ENCODE data around the gene NME3. TPM values are rescaled to one million over a fixed set of nuclear protein-coding genes. Genes with fewer than 3 reads are reported as not detected.
A peak's percentile ranks its signal among the peaks of the same experiment; 100 is the strongest.

Gene NME3
- total and polyA plus RNA-seq, 4 experiments from 2014 or later: 64.1 to 88.6 (median 77.3) TPM

GRCh38 chr16:1772362-1772907 lies 1.1 kb upstream of the NME3 start, which contains the start of gene EME2:
EME2 (plus strand) TSS chr16:1772810; CDS start chr16:1773228, 418 bp downstream.
- intact Hi-C loops (cut with micrococcal nuclease): loop anchor here (2.0 to 5.0 kb wide), 2 partner anchors 54 to 760 kb away; partner anchors contain the start of genes CEMP1, FAHD1 and HAGH
- Mint-ChIP-seq H3K27me3 (no peaks in the 10 kb centered on the region), H3K36me3 (peaks cover 4 to 21% of the 10 kb centered on the region in 2 donors), H3K4me3 (peak within 1 kb of the TSS; percentile 85 to 98 (median 96)), H3K27ac (peak within 1 kb of the TSS; percentile 90 to 97 (median 95)), H3K4me1 (peaks cover 11 to 32% (median 15%) of the 10 kb centered on the region in 4 donors), H3K9me3 (no peaks in the 10 kb centered on the region)
- Histone ChIP-seq H3K36me3 (ENCODE audit: insufficient read depth, low read length) (peaks cover 5% of the 10 kb centered on the region), H3K9me3 (ENCODE audit: control insufficient read depth in 1 of 2, low read length in 2 of 2) (no peaks in the 10 kb centered on the region), H3K27ac (ENCODE audit: low read depth, low read length) (peak within 1 kb of the TSS; percentile 72), H3K4me1 (ENCODE audit: insufficient read depth, low read length) (peaks cover 29% of the 10 kb centered on the region), H3K27me3 (ENCODE audit: insufficient read depth, low read length) (no peaks in the 10 kb centered on the region), H3K4me3 (ENCODE audit: low read length in 2 of 2) (peak within 1 kb of the TSS; percentile 45 to 88)
- DNase-seq: peak; percentile 38 to 69 (median 54)
- ChIA-PET CTCF (ENCODE audit: partially characterized antibody) (interaction anchor here (2.3 kb wide), 1 partner anchor 10 kb away, joined by 16 read pairs; the partner anchor contains the start of genes NUBP2 and SPSB3), POLR2A (ENCODE audit: partially characterized antibody) (interaction anchor here (0.8 to 11.4 kb wide), 13 partner anchors 8 to 1006 kb away, joined by 3 to 185 read pairs (median 4); partner anchors contain the start of genes FAHD1, HAGH, JPT2 and MAPK8IP3)

GRCh38 chr16:1771864-1772361 lies 570 bp upstream of the NME3 start:
- POLR2A ChIA-PET (ENCODE audit: partially characterized antibody): interaction anchor here (1.0 to 11.4 kb wide), 13 partner anchors 8 to 1006 kb away, joined by 3 to 185 read pairs (median 4); partner anchors contain the start of genes FAHD1, HAGH, MAPK8IP3 and NUBP2
- H3K36me3 ChIP-seq (ENCODE audit: insufficient read depth, low read length): peaks cover 5% of the 10 kb centered on the region
- H3K4me1 ChIP-seq (ENCODE audit: insufficient read depth, low read length): peaks cover 29% of the 10 kb centered on the region
- no peaks in the 10 kb centered on the region for H3K27me3 ChIP-seq (ENCODE audit: insufficient read depth, low read length)
- peaks cover 11 to 32% (median 15%) of the 10 kb centered on the region in 4 donors for H3K4me1 Mint-ChIP-seq
- H3K27ac ChIP-seq (ENCODE audit: low read depth, low read length): peak overlapping the region; percentile 72
- H3K9me3 Mint-ChIP-seq: no peaks in the 10 kb centered on the region
- no peaks in the 10 kb centered on the region for H3K27me3 Mint-ChIP-seq
- DNase-seq: no peak
- peak overlapping the region; percentile 85 to 98 (median 96) for H3K4me3 Mint-ChIP-seq
- H3K9me3 ChIP-seq (ENCODE audit: control insufficient read depth in 1 of 2, low read length in 2 of 2): no peaks in the 10 kb centered on the region
- peak overlapping the region; percentile 45 to 88 for H3K4me3 ChIP-seq (ENCODE audit: low read length in 2 of 2)
- CTCF ChIA-PET (ENCODE audit: partially characterized antibody): interaction anchor here (2.3 kb wide), 1 partner anchor 11 kb away, joined by 16 read pairs; the partner anchor contains the start of genes NUBP2 and SPSB3
- H3K27ac Mint-ChIP-seq: peak overlapping the region; percentile 90 to 97 (median 95)
- intact Hi-C loops (cut with micrococcal nuclease): loop anchor here (2.0 to 5.0 kb wide), 3 partner anchors 55 to 760 kb away; partner anchors contain the start of genes CEMP1, FAHD1, HAGH and MAPK8IP3
- peaks cover 4 to 26% of the 10 kb centered on the region in 2 donors for H3K36me3 Mint-ChIP-seq

DNA sequence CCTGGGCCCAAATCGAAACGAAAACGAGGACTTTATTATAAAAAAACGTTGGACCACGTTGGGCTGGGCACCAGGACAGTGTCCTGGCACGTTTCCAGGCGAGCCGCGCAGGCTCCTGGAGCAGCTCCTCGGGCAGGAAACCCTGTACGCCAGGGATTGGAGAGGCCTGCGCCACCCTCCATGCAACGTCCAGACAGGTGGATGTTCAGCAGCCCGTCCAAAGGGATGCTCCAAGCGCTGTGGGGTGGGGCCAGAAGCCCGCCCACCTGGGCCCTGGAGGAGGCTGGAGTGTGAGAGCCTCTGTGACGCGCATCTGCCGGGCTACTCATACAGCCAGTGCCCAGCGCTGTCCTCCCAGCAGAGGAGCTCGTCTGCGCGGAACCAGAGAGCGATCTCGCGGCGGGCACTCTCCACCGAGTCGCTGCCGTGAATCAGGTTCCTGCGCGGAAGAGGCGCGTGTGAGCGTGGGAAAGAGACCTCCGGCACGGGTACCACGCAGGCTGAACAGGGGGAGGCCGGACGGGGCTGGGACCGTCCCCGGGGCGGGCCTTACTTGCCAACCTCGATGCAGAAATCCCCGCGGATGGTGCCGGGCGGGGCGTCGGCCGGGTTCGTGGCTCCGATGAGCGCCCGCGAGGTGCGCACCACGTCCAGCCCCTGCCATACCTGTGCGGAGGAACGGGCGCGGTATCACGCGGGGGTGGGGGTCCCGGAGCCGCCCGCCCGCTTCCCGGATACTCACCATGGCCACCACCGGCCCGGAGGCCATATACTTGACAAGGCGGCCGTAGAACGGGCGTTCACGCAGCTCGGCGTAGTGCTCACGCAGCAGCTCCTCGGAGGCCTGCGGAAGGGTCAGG lies 785 bp downstream of the NME3 start:
- Mint-ChIP-seq H3K36me3 (peaks cover 4 to 22% of the 10 kb centered on the region in 2 donors), H3K27ac (peak overlapping the region; percentile 50 to 82 (median 68)), H3K27me3 (no peaks in the 10 kb centered on the region), H3K4me3 (peak overlapping the region; percentile 69 to 85 (median 76)), H3K4me1 (peaks cover 9 to 32% (median 15%) of the 10 kb centered on the region in 4 donors), H3K9me3 (no peaks in the 10 kb centered on the region)
- Histone ChIP-seq H3K36me3 (ENCODE audit: insufficient read depth, low read length) (no peaks in the 10 kb centered on the region), H3K4me1 (ENCODE audit: insufficient read depth, low read length) (peaks cover 29% of the 10 kb centered on the region), H3K27ac (ENCODE audit: low read depth, low read length) (peak overlapping the region; percentile 72), H3K4me3 (ENCODE audit: low read length in 2 of 2) (peak overlapping the region in 1 of 2 donors; percentile 45), H3K27me3 (ENCODE audit: insufficient read depth, low read length) (no peaks in the 10 kb centered on the region), H3K9me3 (ENCODE audit: control insufficient read depth in 1 of 2, low read length in 2 of 2) (no peaks in the 10 kb centered on the region)
- DNase-seq: peak; percentile 38 to 76 (median 48)
- intact Hi-C loops (cut with micrococcal nuclease): loop anchor here (2.0 to 5.0 kb wide), 2 partner anchors 64 to 762 kb away; partner anchors contain the start of genes CEMP1 and MAPK8IP3
- ChIA-PET CTCF (ENCODE audit: partially characterized antibody) (no interaction called here), POLR2A (ENCODE audit: partially characterized antibody) (interaction anchor here (1.6 to 11.4 kb wide), 6 partner anchors 10 to 160 kb away, joined by 4 to 185 read pairs (median 24); partner anchors contain the start of genes FAHD1, HAGH, MAPK8IP3 and NUBP2)

GRCh38 chr16:1769402-1770300 lies 1.7 kb downstream of the NME3 start:
- CTCF ChIA-PET (ENCODE audit: partially characterized antibody): no interaction called here
- Mint-ChIP-seq H3K4me1 (peaks cover 9 to 26% (median 15%) of the 10 kb centered on the region in 4 donors), H3K36me3 (peaks cover 4 to 28% of the 10 kb centered on the region in 2 donors), H3K4me3 (peak overlapping the region; percentile 69 to 85 (median 76)), H3K27me3 (no peaks in the 10 kb centered on the region), H3K27ac (peak overlapping the region; percentile 29 to 82 (median 68)), H3K9me3 (no peaks in the 10 kb centered on the region)
- Histone ChIP-seq H3K4me1 (ENCODE audit: insufficient read depth, low read length) (peaks cover 25% of the 10 kb centered on the region), H3K27ac (ENCODE audit: low read depth, low read length) (peak overlapping the region; percentile 72), H3K4me3 (ENCODE audit: low read length in 2 of 2) (no peak overlapping the region), H3K9me3 (ENCODE audit: control insufficient read depth in 1 of 2, low read length in 2 of 2) (no peaks in the 10 kb centered on the region), H3K36me3 (ENCODE audit: insufficient read depth, low read length) (peaks cover 8% of the 10 kb centered on the region), H3K27me3 (ENCODE audit: insufficient read depth, low read length) (no peaks in the 10 kb centered on the region)
- intact Hi-C loops (cut with micrococcal nuclease): loop anchor here (2.0 to 5.0 kb wide), 2 partner anchors 63 to 763 kb away; partner anchors contain the start of genes CEMP1 and MAPK8IP3
- no peak for DNase-seq
- POLR2A ChIA-PET (ENCODE audit: partially characterized antibody): interaction anchor here (1.1 to 11.4 kb wide), 5 partner anchors 9 to 406 kb away, joined by 3 to 185 read pairs (median 36); partner anchors contain the start of genes FAHD1, HAGH, MAPK8IP3 and NUBP2

- H3K4me1 ChIP-seq (ENCODE audit: insufficient read depth, low read length): peaks cover 17% of the 10 kb centered on the region
- DNase-seq: no peak
- Mint-ChIP-seq H3K9me3 (no peaks in the 10 kb centered on the region), H3K4me1 (peaks cover 8 to 20% (median 14%) of the 10 kb centered on the region in 4 donors), H3K36me3 (peaks cover 4 to 28% of the 10 kb centered on the region in 2 donors), H3K4me3 (peak overlapping the region in 1 of 8 donors; percentile 9), H3K27ac (peak overlapping the region in 1 of 7 donors; percentile 82), H3K27me3 (no peaks in the 10 kb centered on the region)
- no peaks in the 10 kb centered on the region for H3K27me3 ChIP-seq (ENCODE audit: insufficient read depth, low read length)
- ChIA-PET CTCF (ENCODE audit: partially characterized antibody) (no interaction called here), POLR2A (ENCODE audit: partially characterized antibody) (interaction anchor here (1.1 to 11.4 kb wide), 3 partner anchors 11 to 405 kb away, joined by 3 to 185 read pairs (median 66); partner anchors contain the start of genes MAPK8IP3, NUBP2 and SPSB3)
- no peak overlapping the region for H3K27ac ChIP-seq (ENCODE audit: low read depth, low read length)
- no peak overlapping the region for H3K4me3 ChIP-seq (ENCODE audit: low read length in 2 of 2)
- no peaks in the 10 kb centered on the region for H3K9me3 ChIP-seq (ENCODE audit: control insufficient read depth in 1 of 2, low read length in 2 of 2)
- peaks cover 12% of the 10 kb centered on the region for H3K36me3 ChIP-seq (ENCODE audit: insufficient read depth, low read length)
- intact Hi-C loops (cut with micrococcal nuclease): no loop called here
These were observed 2.5 kb downstream of the NME3 start for GRCh38 chr16:1768767-1769401.
